GM06990 (cell line): ENCODE results near the gene AP1M2.
"Not testable (repeated sequence)": the region's sequence is repeated elsewhere in the genome, so short reads cannot be mapped to it uniquely, and the experiment has no call there.

Source experiments
- DNase-seq: peaks from one replicate; pipeline ENCODE4 v3.0.0-alpha.2; 2011; ENCODE audit not compliant: insufficient read length; ENCODE audit errors: extremely low read depth
- H3K27me3 ChIP-seq: replicated peaks from 2 replicates; pipeline ENCODE4 v1.6.0; 2011; ENCODE audit warnings: low read length; ENCODE audit not compliant: control insufficient read depth, insufficient read depth
- H3K36me3 ChIP-seq: 2 replicates; pipeline ENCODE4 v1.5.1; 2011; ENCODE audit warnings: low read length; ENCODE audit not compliant: control insufficient read depth, insufficient read depth
- H3K4me3 ChIP-seq: replicated peaks from 2 replicates; pipeline ENCODE4 v1.5.1; 2011; ENCODE audit warnings: low read depth, mild to moderate bottlenecking, control low read depth, low read length
- TF ChIP-seq, protein P1 (sequence below): IDR thresholded peaks from 2 replicates; pipeline ENCODE4 v1.5.1; 2011; ENCODE audit warnings: low read length, control low read depth, mild to moderate bottlenecking, inconsistent platforms; ENCODE audit not compliant: insufficient read depth, poor library complexity, severe bottlenecking

AP1M2 gene

DNA sequence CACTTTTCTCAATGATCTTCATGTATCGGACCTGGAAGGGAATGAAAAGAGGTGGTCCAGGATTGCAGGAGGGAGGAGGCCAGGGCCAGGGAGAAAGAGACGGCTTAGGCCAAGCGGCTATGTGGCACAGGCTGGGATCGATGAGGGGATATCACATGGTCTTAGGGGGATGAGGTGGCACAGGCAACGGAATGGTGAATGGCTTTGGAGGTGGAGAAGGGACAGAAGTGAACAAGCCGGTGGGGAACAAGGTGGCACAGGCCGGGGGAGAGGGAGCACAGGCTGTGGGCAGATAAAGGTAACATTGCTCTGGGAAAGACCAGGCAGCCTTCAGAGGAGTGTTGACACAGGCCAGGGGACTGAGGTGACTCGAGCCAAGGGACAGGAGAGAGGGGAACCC lies 12.7 kb downstream of the AP1M2 start:
- TF ChIP-seq, protein P1, sequence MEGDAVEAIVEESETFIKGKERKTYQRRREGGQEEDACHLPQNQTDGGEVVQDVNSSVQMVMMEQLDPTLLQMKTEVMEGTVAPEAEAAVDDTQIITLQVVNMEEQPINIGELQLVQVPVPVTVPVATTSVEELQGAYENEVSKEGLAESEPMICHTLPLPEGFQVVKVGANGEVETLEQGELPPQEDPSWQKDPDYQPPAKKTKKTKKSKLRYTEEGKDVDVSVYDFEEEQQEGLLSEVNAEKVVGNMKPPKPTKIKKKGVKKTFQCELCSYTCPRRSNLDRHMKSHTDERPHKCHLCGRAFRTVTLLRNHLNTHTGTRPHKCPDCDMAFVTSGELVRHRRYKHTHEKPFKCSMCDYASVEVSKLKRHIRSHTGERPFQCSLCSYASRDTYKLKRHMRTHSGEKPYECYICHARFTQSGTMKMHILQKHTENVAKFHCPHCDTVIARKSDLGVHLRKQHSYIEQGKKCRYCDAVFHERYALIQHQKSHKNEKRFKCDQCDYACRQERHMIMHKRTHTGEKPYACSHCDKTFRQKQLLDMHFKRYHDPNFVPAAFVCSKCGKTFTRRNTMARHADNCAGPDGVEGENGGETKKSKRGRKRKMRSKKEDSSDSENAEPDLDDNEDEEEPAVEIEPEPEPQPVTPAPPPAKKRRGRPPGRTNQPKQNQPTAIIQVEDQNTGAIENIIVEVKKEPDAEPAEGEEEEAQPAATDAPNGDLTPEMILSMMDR = no peak
- no peaks in the 10 kb centered on the region for H3K27me3 ChIP-seq
- H3K4me3 ChIP-seq = no peak overlapping the region
- DNase-seq = no peak
- no peaks in the 10 kb centered on the region for H3K36me3 ChIP-seq

DNA sequence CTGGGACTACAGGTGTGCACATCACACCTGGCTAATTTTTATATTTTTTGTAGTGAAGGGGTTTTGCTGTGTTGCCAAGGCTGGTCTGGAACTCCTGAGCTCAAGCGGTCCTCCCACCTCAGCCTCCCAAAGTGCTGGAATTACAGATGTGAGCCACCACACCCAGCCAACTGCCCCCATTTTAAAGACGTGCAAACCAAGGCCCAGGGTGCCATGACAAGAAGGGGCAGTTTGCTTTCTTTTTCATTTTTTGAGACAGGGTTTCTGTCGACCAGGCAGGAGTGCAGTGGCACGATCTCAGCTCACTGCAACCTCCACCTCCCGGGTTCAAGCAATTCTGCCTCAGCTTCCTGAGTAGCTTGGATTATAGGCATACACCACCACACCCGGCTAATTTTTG lies 13.3 kb downstream of the AP1M2 start:
- not testable (repeated sequence) for H3K27me3 ChIP-seq, H3K4me3 ChIP-seq, H3K36me3 ChIP-seq, DNase-seq

DNA sequence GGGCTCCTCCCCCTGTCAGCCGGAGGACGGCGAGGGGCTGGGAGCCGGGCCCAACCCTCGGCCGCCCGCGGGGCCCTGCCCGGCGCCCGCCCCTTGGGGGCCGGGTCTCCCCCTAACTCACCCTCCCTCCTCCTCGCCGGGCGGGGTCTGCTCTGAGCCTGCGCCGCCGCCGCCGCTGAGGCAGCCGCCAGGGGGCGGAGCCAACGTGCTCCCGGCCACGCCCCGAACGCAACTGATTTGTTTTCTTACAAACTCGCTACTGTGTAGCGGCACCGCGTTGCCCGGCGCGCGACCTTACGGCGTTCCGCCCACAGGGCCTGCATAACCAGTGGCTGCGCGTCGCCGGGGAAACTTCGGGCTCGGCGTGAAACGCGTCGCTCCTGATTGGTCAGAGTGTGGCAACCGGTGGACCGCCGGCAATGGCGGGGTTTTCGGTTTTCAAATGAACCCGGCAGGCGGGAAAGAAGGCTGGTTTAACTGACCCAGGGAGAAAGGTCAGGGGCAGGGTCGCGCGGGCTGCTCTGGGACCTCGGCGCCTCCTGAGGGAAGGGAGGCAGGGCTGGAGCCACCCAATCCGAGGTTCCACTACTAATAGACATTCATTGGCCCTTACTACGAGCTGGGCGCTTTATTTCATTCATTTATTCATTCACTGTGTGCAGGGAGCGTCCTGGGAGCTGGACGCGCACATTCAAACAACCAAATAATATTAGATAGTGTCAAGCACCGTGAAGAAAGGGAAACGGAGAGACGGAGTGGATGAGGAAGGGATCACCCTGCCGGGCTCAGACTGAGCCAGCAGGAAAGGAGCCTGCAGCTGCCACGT lies 18.1 kb downstream of the AP1M2 start, which contains the start of gene CDKN2D:
Gene CDKN2D (minus strand): TSS at position 154 of the 826 bp plus-strand sequence. CDS start 326 bp downstream, outside the sequence.
- H3K27me3 ChIP-seq = no peaks in the 10 kb centered on the region
- H3K4me3 ChIP-seq = peak within 1 kb of the TSS; percentile 70
- DNase-seq = peak; percentile 100
- TF ChIP-seq, protein P1 = no peak
- H3K36me3 ChIP-seq = no peaks in the 10 kb centered on the region

DNA sequence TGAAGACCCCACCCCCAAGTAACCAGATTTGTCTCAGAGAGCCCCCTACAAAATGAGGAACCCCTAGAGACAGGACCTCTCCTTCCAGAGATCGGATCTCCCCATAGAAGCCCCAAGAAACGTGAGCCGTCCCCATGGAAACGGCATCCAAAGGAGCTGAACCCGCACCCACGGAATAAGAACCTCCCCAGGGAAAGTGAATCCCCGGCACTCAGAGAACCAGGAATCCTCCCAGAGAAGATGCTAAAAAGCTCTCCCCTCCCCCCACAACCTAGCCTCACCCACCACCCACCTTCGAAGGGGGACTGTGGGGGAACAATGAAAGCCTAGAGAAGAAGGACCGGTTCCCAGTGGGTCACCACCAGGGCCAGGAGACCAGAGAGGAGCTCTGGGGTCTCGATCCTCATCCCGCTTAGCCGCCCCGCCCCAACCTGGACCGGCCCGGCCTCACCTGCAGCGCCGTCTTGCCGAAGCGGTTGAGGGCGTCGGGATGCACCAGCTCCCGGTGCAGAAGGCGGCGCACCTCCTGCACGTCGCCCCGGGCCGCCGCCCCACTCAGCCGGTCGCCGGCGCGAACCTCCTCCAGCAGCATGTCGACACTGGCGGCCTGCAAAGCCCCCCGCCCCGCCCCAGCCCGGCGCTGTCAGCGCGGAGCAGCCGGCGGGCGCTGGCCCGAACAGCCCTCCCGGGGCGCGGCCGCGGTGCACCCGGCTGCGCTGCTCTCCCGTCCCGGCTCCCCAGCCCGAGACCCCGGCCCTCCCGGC lies 18.9 kb downstream of the AP1M2 start:
- Histone ChIP-seq H3K27me3 (no peaks in the 10 kb centered on the region), H3K4me3 (peak overlapping the region; percentile 66), H3K36me3 (no peaks in the 10 kb centered on the region)
- no peak for DNase-seq
- TF ChIP-seq, protein P1 = no peak

DNA sequence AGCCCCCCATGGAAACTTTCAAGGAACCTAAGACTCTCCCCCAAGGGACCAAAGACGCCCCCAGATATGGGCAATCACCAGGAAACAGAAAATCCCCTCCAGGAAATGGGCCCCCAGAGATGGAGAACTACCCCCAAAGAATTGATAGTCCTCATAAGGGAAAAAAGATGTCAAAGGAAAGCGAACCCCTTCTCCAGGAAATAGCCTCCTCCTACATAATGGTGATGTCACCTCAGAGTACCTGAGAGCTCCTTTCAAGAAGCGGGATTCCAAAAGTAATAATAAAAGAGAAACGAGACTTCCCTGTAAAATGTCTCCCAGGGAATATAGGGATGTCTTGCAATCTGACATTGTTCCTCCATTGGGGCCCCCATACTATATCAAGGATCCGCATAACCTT lies 19.5 kb downstream of the AP1M2 start:
- TF ChIP-seq, protein P1 = no peak

DNA sequence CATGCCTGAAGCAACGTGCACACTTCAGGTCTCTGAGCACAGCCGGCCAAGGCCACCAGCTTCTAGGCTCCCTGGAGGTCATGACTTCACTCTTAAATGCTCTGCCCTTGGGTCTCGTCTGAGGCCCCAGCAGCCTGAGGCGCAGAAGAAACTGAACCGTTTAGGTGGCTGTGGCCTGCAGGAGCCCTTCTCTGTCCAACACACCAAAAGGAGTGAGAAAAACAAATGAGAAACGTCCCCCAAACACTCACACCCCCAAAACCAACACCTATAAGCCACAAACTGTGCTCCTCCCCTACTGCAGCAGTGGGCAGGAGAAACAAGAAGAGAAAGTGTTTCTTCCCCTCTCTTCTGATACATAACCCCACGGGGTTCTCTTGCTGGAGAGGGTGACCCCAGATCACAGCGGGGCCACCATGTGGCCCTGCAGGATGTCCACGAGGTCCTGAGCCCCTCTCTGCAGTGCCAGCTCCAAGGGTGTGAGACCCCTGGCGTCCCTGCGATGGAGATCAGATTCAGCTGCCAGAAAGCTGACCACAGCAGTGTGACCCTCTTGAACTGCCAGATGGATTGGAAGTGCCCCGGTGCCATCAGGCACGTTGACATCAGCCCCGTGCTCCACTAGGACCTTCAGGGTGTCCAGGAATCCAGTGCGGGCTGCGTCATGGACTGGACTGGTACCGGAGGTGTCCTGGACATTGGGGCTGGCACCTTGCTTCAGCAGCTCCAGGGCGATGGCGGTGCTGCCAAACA lies 20.3 kb downstream of the AP1M2 start:
- H3K27me3 ChIP-seq = no peaks in the 10 kb centered on the region
- H3K36me3 ChIP-seq = peaks cover 3% of the 10 kb centered on the region
- H3K4me3 ChIP-seq = peak overlapping the region; percentile 95
- peak; percentile 74 for DNase-seq
- TF ChIP-seq, protein P1 = no peak

More for the DNA sequence above, 19.5 kb downstream of the AP1M2 start:
- H3K27me3 ChIP-seq = no peaks in the 10 kb centered on the region
- peaks cover under 1% of the 10 kb centered on the region for H3K36me3 ChIP-seq
- no peak for DNase-seq
- peak overlapping the region; percentile 66 for H3K4me3 ChIP-seq
